WTC11 (cell line): ENCODE results near the gene TROAP. TPM values are rescaled to one million over a fixed set of nuclear protein-coding genes. Genes with fewer than 3 reads are reported as not detected.
A peak's percentile ranks its signal among the peaks of the same experiment; 100 is the strongest.

ENCODE experiments used
- ELF4 ChIP-seq: sonication (generic); formaldehyde crosslinking; IDR thresholded peaks from 2 replicates; pipeline ENCODE4 v1.8.1; 2022; ENCODE audit warnings: low read depth, mild to moderate bottlenecking, moderate library complexity, missing genetic modification reagents
- FOXJ3 ChIP-seq: sonication (generic); formaldehyde crosslinking; IDR thresholded peaks from 2 replicates; pipeline ENCODE4 v1.9.0; 2021; ENCODE audit warnings: missing genetic modification reagents, mild to moderate bottlenecking, borderline replicate concordance
- FOXK1 ChIP-seq: sonication (generic); formaldehyde crosslinking; IDR thresholded peaks from 2 replicates; pipeline ENCODE4 v1.8.0; 2022; ENCODE audit warnings: mild to moderate bottlenecking, moderate library complexity, missing genetic modification reagents
- GABPB1 ChIP-seq: sonication (generic); formaldehyde crosslinking; IDR thresholded peaks from 2 replicates; pipeline ENCODE4 v1.8.1; 2023; ENCODE audit warnings: mild to moderate bottlenecking, missing genetic modification reagents
- MXD4 ChIP-seq: fragments of 250-450 bp; sonication (Bioruptor Pico); IDR thresholded peaks from 2 replicates; pipeline ENCODE4 v1.8.0; 2021; ENCODE audit warnings: mild to moderate bottlenecking, moderate library complexity, borderline replicate concordance
- NFATC4 ChIP-seq: fragments of 250-450 bp; sonication (Bioruptor Pico); IDR thresholded peaks from 2 replicates; pipeline ENCODE4 v1.9.0; 2021; ENCODE audit warnings: mild to moderate bottlenecking
- TCF7 ChIP-seq: sonication (generic); formaldehyde crosslinking; IDR thresholded peaks from 2 replicates; pipeline ENCODE4 v1.8.0; 2022; ENCODE audit warnings: mild to moderate bottlenecking, low read depth, missing genetic modification reagents, moderate library complexity
- ZNF263 ChIP-seq: sonication (generic); formaldehyde crosslinking; IDR thresholded peaks from 2 replicates; pipeline ENCODE4 v1.8.1; 2022; ENCODE audit warnings: low read depth, mild to moderate bottlenecking, moderate library complexity, missing genetic modification reagents
- ZNF423 ChIP-seq: fragments of 250-450 bp; sonication (Bioruptor Pico); IDR thresholded peaks from 2 replicates; pipeline ENCODE4 v2.1.2; 2022; ENCODE audit warnings: mild to moderate bottlenecking, moderate library complexity
- total RNA-seq: library from RNA; stranded (reverse); gene quantifications from 3 replicates; pipeline ENCODE4 v1.2.3, GENCODE V29; 2021
- TF ChIP-seq, protein P1 (sequence below): sonication (generic); formaldehyde crosslinking; IDR thresholded peaks from 2 replicates; pipeline ENCODE4 v1.8.0; 2023; ENCODE audit warnings: missing genetic modification reagents, mild to moderate bottlenecking, borderline replicate concordance
- TF ChIP-seq, protein P2 (sequence below): fragments of 250-450 bp; sonication (Bioruptor Pico); IDR thresholded peaks from 2 replicates; pipeline ENCODE4 v1.9.0; 2021; ENCODE audit warnings: mild to moderate bottlenecking, borderline replicate concordance
- TF ChIP-seq, protein P3 (sequence below): sonication (generic); formaldehyde crosslinking; IDR thresholded peaks from 2 replicates; pipeline ENCODE4 v1.8.0; 2022; ENCODE audit warnings: mild to moderate bottlenecking, missing genetic modification reagents
- TF ChIP-seq, protein P4 (sequence below): sonication (generic); formaldehyde crosslinking; IDR thresholded peaks from 2 replicates; pipeline ENCODE4 v1.8.1; 2023; ENCODE audit warnings: mild to moderate bottlenecking, missing genetic modification reagents
- TF ChIP-seq, protein P5 (sequence below): sonication (generic); formaldehyde crosslinking; IDR thresholded peaks from 2 replicates; pipeline ENCODE4 v1.8.0; 2022; ENCODE audit warnings: mild to moderate bottlenecking, missing genetic modification reagents
- TF ChIP-seq, protein P6 (sequence below): sonication (generic); formaldehyde crosslinking; IDR thresholded peaks from 2 replicates; pipeline ENCODE4 v1.8.1; 2023; ENCODE audit warnings: mild to moderate bottlenecking, missing genetic modification reagents, borderline replicate concordance
- TF ChIP-seq, protein P7 (sequence below): sonication (generic); formaldehyde crosslinking; IDR thresholded peaks from 2 replicates; pipeline ENCODE4 v1.8.1; 2022; ENCODE audit warnings: low read depth, mild to moderate bottlenecking, moderate library complexity, missing genetic modification reagents, borderline replicate concordance
- TF ChIP-seq, protein P8 (sequence below): fragments of 250-450 bp; sonication (Bioruptor Pico); IDR thresholded peaks from 2 replicates; pipeline ENCODE4 v1.9.0; 2021; ENCODE audit warnings: mild to moderate bottlenecking

The TROAP gene
- total RNA-seq, 1 experiment from 2014 or later, result 89.2 TPM

DNA sequence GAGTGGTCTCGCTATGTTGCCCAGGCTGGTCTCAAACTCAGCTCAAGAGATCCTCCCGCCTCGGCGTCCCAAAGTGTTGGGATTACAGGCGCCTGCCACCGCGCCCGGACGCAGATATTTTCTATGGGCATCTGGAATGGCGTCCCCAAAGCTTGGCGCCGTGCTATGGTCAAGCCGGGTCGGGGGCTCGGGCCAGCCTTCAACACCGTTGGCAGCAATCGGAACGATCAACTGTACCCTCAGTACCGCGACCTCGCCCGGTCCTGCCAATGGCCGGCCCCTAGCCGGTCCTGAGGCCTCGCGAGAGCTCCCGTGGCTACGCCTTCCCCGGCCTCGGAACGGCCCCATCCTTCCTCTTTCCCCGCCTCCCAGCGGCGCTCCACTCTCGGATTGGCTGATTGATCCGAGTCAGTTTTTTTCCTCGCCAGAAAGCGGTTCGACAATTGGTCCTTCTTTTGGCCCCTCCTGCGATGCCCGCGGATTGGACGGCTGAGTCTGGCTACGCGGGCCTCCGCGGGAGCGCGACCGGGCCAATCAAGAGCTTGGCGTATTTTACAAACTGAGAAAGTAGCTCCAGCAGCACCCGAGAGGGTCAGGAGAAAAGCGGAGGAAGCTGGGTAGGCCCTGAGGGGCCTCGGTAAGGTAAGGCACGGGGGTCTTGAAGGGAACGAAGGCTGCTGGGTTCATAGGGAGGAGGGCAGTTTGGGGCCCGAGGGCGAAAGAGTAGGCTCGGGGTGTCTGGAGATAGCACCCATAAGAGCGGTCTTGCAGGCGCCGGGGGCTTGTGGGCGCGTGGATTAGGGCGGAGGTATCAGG, at the start of gene TROAP (continued):
- TF ChIP-seq, protein P1, sequence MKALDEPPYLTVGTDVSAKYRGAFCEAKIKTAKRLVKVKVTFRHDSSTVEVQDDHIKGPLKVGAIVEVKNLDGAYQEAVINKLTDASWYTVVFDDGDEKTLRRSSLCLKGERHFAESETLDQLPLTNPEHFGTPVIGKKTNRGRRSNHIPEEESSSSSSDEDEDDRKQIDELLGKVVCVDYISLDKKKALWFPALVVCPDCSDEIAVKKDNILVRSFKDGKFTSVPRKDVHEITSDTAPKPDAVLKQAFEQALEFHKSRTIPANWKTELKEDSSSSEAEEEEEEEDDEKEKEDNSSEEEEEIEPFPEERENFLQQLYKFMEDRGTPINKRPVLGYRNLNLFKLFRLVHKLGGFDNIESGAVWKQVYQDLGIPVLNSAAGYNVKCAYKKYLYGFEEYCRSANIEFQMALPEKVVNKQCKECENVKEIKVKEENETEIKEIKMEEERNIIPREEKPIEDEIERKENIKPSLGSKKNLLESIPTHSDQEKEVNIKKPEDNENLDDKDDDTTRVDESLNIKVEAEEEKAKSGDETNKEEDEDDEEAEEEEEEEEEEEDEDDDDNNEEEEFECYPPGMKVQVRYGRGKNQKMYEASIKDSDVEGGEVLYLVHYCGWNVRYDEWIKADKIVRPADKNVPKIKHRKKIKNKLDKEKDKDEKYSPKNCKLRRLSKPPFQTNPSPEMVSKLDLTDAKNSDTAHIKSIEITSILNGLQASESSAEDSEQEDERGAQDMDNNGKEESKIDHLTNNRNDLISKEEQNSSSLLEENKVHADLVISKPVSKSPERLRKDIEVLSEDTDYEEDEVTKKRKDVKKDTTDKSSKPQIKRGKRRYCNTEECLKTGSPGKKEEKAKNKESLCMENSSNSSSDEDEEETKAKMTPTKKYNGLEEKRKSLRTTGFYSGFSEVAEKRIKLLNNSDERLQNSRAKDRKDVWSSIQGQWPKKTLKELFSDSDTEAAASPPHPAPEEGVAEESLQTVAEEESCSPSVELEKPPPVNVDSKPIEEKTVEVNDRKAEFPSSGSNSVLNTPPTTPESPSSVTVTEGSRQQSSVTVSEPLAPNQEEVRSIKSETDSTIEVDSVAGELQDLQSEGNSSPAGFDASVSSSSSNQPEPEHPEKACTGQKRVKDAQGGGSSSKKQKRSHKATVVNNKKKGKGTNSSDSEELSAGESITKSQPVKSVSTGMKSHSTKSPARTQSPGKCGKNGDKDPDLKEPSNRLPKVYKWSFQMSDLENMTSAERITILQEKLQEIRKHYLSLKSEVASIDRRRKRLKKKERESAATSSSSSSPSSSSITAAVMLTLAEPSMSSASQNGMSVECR, result no peak; the same call in 1 of the 2 replicates
- TF ChIP-seq, protein P2, sequence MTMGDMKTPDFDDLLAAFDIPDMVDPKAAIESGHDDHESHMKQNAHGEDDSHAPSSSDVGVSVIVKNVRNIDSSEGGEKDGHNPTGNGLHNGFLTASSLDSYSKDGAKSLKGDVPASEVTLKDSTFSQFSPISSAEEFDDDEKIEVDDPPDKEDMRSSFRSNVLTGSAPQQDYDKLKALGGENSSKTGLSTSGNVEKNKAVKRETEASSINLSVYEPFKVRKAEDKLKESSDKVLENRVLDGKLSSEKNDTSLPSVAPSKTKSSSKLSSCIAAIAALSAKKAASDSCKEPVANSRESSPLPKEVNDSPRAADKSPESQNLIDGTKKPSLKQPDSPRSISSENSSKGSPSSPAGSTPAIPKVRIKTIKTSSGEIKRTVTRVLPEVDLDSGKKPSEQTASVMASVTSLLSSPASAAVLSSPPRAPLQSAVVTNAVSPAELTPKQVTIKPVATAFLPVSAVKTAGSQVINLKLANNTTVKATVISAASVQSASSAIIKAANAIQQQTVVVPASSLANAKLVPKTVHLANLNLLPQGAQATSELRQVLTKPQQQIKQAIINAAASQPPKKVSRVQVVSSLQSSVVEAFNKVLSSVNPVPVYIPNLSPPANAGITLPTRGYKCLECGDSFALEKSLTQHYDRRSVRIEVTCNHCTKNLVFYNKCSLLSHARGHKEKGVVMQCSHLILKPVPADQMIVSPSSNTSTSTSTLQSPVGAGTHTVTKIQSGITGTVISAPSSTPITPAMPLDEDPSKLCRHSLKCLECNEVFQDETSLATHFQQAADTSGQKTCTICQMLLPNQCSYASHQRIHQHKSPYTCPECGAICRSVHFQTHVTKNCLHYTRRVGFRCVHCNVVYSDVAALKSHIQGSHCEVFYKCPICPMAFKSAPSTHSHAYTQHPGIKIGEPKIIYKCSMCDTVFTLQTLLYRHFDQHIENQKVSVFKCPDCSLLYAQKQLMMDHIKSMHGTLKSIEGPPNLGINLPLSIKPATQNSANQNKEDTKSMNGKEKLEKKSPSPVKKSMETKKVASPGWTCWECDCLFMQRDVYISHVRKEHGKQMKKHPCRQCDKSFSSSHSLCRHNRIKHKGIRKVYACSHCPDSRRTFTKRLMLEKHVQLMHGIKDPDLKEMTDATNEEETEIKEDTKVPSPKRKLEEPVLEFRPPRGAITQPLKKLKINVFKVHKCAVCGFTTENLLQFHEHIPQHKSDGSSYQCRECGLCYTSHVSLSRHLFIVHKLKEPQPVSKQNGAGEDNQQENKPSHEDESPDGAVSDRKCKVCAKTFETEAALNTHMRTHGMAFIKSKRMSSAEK, result no peak
- TF ChIP-seq, protein P3, sequence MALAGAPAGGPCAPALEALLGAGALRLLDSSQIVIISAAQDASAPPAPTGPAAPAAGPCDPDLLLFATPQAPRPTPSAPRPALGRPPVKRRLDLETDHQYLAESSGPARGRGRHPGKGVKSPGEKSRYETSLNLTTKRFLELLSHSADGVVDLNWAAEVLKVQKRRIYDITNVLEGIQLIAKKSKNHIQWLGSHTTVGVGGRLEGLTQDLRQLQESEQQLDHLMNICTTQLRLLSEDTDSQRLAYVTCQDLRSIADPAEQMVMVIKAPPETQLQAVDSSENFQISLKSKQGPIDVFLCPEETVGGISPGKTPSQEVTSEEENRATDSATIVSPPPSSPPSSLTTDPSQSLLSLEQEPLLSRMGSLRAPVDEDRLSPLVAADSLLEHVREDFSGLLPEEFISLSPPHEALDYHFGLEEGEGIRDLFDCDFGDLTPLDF, result no peak
- no peak for TF ChIP-seq MXD4 (CRISPR knock-in tag)
- TF ChIP-seq ZNF423, result no peak
- TF ChIP-seq, protein P4, sequence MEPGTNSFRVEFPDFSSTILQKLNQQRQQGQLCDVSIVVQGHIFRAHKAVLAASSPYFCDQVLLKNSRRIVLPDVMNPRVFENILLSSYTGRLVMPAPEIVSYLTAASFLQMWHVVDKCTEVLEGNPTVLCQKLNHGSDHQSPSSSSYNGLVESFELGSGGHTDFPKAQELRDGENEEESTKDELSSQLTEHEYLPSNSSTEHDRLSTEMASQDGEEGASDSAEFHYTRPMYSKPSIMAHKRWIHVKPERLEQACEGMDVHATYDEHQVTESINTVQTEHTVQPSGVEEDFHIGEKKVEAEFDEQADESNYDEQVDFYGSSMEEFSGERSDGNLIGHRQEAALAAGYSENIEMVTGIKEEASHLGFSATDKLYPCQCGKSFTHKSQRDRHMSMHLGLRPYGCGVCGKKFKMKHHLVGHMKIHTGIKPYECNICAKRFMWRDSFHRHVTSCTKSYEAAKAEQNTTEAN (CRISPR knock-in tag), result no peak
- no peak for TF ChIP-seq FOXJ3 (CRISPR knock-in tag)
- no peak for TF ChIP-seq TCF7 (CRISPR knock-in tag)
- TF ChIP-seq NFATC4, result no peak
- TF ChIP-seq GABPB1, result no peak; the same call in 1 of the 2 replicates
- no peak for TF ChIP-seq ELF4 (CRISPR knock-in tag)
- TF ChIP-seq, protein P5, sequence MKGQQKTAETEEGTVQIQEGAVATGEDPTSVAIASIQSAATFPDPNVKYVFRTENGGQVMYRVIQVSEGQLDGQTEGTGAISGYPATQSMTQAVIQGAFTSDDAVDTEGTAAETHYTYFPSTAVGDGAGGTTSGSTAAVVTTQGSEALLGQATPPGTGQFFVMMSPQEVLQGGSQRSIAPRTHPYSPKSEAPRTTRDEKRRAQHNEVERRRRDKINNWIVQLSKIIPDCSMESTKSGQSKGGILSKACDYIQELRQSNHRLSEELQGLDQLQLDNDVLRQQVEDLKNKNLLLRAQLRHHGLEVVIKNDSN (CRISPR knock-in tag), result no peak
- TF ChIP-seq, protein P6, sequence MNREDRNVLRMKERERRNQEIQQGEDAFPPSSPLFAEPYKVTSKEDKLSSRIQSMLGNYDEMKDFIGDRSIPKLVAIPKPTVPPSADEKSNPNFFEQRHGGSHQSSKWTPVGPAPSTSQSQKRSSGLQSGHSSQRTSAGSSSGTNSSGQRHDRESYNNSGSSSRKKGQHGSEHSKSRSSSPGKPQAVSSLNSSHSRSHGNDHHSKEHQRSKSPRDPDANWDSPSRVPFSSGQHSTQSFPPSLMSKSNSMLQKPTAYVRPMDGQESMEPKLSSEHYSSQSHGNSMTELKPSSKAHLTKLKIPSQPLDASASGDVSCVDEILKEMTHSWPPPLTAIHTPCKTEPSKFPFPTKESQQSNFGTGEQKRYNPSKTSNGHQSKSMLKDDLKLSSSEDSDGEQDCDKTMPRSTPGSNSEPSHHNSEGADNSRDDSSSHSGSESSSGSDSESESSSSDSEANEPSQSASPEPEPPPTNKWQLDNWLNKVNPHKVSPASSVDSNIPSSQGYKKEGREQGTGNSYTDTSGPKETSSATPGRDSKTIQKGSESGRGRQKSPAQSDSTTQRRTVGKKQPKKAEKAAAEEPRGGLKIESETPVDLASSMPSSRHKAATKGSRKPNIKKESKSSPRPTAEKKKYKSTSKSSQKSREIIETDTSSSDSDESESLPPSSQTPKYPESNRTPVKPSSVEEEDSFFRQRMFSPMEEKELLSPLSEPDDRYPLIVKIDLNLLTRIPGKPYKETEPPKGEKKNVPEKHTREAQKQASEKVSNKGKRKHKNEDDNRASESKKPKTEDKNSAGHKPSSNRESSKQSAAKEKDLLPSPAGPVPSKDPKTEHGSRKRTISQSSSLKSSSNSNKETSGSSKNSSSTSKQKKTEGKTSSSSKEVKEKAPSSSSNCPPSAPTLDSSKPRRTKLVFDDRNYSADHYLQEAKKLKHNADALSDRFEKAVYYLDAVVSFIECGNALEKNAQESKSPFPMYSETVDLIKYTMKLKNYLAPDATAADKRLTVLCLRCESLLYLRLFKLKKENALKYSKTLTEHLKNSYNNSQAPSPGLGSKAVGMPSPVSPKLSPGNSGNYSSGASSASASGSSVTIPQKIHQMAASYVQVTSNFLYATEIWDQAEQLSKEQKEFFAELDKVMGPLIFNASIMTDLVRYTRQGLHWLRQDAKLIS (CRISPR knock-in tag), result no peak
- TF ChIP-seq FOXK1 (CRISPR knock-in tag), result no peak; the same call in 1 of the 2 replicates
- TF ChIP-seq, protein P7, sequence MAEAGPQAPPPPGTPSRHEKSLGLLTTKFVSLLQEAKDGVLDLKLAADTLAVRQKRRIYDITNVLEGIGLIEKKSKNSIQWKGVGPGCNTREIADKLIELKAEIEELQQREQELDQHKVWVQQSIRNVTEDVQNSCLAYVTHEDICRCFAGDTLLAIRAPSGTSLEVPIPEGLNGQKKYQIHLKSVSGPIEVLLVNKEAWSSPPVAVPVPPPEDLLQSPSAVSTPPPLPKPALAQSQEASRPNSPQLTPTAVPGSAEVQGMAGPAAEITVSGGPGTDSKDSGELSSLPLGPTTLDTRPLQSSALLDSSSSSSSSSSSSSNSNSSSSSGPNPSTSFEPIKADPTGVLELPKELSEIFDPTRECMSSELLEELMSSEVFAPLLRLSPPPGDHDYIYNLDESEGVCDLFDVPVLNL (CRISPR knock-in tag), result peak; percentile 94
- TF ChIP-seq, protein P8, sequence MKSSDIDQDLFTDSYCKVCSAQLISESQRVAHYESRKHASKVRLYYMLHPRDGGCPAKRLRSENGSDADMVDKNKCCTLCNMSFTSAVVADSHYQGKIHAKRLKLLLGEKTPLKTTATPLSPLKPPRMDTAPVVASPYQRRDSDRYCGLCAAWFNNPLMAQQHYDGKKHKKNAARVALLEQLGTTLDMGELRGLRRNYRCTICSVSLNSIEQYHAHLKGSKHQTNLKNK (CRISPR knock-in tag), result no peak
- TF ChIP-seq ZNF263, result no peak
